Globus pallidus (tissue), 1 donor: ENCODE measurements around the gene KBTBD4.
"Not testable (repeated sequence)": the region's sequence is repeated elsewhere in the genome, so short reads cannot be mapped to it uniquely, and the experiment has no call there.

ENCODE experiments used
- DNase-seq: peaks from one replicate; pipeline ENCODE4 v3.0.0-alpha.2; 2015; ENCODE audit warnings: low spot score

Gene KBTBD4

GRCh38 chr11:47526032-47526431 lies 52.7 kb downstream of the KBTBD4 start:
- not testable (repeated sequence) for DNase-seq

DNA sequence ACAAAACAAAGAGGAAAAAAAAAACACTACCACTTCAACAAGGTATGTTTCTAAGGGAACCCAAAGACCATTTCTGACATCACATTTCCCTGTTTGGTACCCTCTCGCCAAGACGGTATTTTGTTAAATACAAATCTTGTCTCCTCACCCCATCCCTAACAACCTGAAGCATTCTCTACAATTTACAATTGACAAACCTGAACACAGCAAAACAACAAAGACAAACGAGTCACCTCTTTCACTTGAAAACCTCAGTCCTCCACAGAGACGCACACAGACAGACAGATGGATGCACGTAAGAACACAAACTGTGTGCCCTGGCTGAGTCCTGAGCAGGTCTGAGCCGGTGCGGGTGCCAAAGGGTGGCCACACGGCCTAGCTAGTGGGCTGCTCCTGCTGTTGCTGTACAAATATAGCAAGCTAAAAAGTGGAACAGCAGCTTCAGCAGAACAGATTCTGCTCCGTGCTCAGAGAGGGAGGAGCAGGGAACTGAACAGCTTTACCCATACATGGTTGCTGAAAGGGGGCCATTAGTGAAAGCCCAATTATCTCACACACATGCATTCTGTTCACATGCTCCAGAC lies 54.4 kb downstream of the KBTBD4 start:
- no peak for DNase-seq

DNA sequence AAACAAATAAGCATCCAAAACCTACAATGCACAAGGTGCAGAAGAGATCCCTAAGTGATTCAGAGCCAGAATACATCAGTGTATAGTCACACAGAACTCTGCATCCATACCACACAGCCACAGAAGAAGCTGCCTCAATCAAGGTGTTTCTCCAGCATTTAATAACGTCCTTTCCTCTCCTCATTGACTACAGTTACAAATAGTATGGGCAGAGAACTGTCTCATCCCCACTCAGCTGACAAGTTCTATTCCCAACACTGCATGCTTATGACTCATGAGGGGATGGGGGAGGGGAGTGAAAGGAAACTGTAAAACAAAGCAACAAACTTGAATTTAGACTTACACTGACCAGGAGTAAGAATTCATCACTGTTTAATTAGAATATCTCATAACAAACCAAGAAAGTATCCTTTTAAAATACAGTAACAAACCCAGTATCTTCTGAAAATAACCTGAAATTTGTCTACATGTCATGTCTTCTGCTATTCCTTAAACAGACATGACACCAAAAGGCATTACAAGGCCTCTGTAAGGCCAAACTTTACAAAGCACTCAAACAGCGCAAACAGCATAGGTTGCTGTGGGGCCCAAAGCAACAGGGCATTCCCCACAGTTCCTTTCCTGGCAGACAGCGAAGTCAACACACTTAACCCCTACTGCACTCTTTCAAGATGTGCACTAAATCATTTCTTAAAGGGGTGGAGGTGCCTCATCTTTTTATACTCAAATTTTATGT lies 55.1 kb downstream of the KBTBD4 start:
- DNase-seq: peak; percentile 42
